CD14-positive monocyte (primary cell): ENCODE measurements around the gene GRIK3. TPM values are rescaled to one million over a fixed set of nuclear protein-coding genes. Genes with fewer than 3 reads are reported as not detected.

Experiments used
- DNase-seq, 3 donors: peaks; one replicate each; pipeline ENCODE4 v3.0.0-alpha.2; 2011 to 2022
- H2AFZ ChIP-seq: 2 replicates; pipeline ENCODE4 v1.6.0; 2012; ENCODE audit warnings: mild to moderate bottlenecking, low read depth, low read length, inconsistent platforms; ENCODE audit not compliant: insufficient read depth, poor library complexity, severe bottlenecking
- H3K27ac ChIP-seq, 2 donors: 1 replicate in 1 of 2; 2 replicates in 1 of 2; pipeline ENCODE4 v1.5.1; 2012 to 2013; ENCODE audit warnings: low read length in 2 of 2, control low read depth in 1 of 2, inconsistent platforms in 1 of 2, low read depth in 1 of 2, mild to moderate bottlenecking in 1 of 2
- H3K27me3 ChIP-seq, 2 donors: one replicate each; pipeline versions ENCODE4 v1.6.0 to v1.6.1; 2011 to 2013; ENCODE audit warnings: low read length in 2 of 2; ENCODE audit not compliant: control insufficient read depth in 2 of 2, insufficient read depth in 2 of 2
- H3K36me3 ChIP-seq, 2 donors: replicated peaks in 1 of 2; 1 replicate in 1 of 2; 2 replicates in 1 of 2; pipeline versions ENCODE4 v1.5.1 to v1.6.1; 2012 to 2013; ENCODE audit warnings: low read length in 2 of 2, control low read depth in 1 of 2, inconsistent platforms in 1 of 2, mild to moderate bottlenecking in 1 of 2; ENCODE audit not compliant: insufficient read depth in 2 of 2, control insufficient read depth in 1 of 2
- H3K4me1 ChIP-seq, 2 donors: 1 replicate in 1 of 2; 2 replicates in 1 of 2; pipeline versions ENCODE4 v1.5.1 to v1.6.1; 2012 to 2013; ENCODE audit warnings: low read length in 2 of 2, control low read depth in 1 of 2, inconsistent platforms in 1 of 2, mild to moderate bottlenecking in 1 of 2, moderate library complexity in 1 of 2; ENCODE audit not compliant: insufficient read depth in 2 of 2, control insufficient read depth in 1 of 2
- H3K4me2 ChIP-seq: replicated peaks from 2 replicates; pipeline ENCODE3; 2012; ENCODE audit warnings: low read length, moderate library complexity, mild to moderate bottlenecking; ENCODE audit not compliant: poor library complexity, severe bottlenecking; ENCODE audit errors: extremely low read depth
- H3K4me3 ChIP-seq, 3 experiments: fragments of 200-600 bp in 1 of 3; sonication (generic) in 1 of 3; replicated peaks in 1 of 3; 1 replicate in 2 of 3; 2 replicates in 1 of 3; pipeline ENCODE4 v1.5.1; 2011 to 2013; ENCODE audit warnings: low read length in 3 of 3, mild to moderate bottlenecking in 3 of 3, control low read depth in 2 of 3, low read depth in 2 of 3, inconsistent platforms in 1 of 3, moderate library complexity in 1 of 3
- H3K79me2 ChIP-seq: 2 replicates; pipeline ENCODE4 v1.6.0; 2012; ENCODE audit warnings: mild to moderate bottlenecking, control low read depth, inconsistent platforms, low read length, moderate library complexity; ENCODE audit not compliant: insufficient read depth
- H3K9ac ChIP-seq: 2 replicates; pipeline ENCODE4 v1.6.0; 2017; ENCODE audit warnings: low read length, mild to moderate bottlenecking; ENCODE audit not compliant: insufficient read depth, poor library complexity, severe bottlenecking
- H3K9me3 ChIP-seq, 2 donors: replicated peaks in 1 of 2; 1 replicate in 1 of 2; 2 replicates in 1 of 2; pipeline versions ENCODE4 v1.5.1 to v1.6.1; 2012 to 2013; ENCODE audit warnings: low read length in 2 of 2, control low read depth in 1 of 2; ENCODE audit not compliant: control insufficient read depth in 1 of 2, insufficient read depth in 1 of 2
- H4K20me1 ChIP-seq: 2 replicates; pipeline ENCODE4 v1.6.0; 2012; ENCODE audit warnings: mild to moderate bottlenecking, low read length, control low read depth, moderate library complexity; ENCODE audit not compliant: insufficient read depth
- H3K27ac Mint-ChIP-seq, 7 donors: one replicate each; pipeline ENCODE4 v1.8.0; 2020; ENCODE audit warnings: mild to moderate bottlenecking in 7 of 7, mixed read lengths in 7 of 7, moderate library complexity in 6 of 7, inconsistent platforms in 2 of 7
- H3K27me3 Mint-ChIP-seq, 3 donors: one replicate each; pipeline ENCODE4 v1.8.0; 2021 to 2022; ENCODE audit warnings: low read depth in 3 of 3, mild to moderate bottlenecking in 3 of 3, mixed read lengths in 3 of 3, moderate library complexity in 3 of 3, inconsistent platforms in 1 of 3
- H3K36me3 Mint-ChIP-seq, 2 donors: one replicate each; pipeline ENCODE4 v1.8.0; 2020; ENCODE audit warnings: mixed read lengths in 2 of 2, inconsistent platforms in 1 of 2, mild to moderate bottlenecking in 1 of 2
- H3K4me1 Mint-ChIP-seq: one replicate; pipeline ENCODE4 v1.8.0; 2020; ENCODE audit warnings: mild to moderate bottlenecking, mixed read lengths
- H3K4me3 Mint-ChIP-seq, 2 donors: one replicate each; pipeline ENCODE4 v1.8.0; 2020; ENCODE audit warnings: mild to moderate bottlenecking in 2 of 2, mixed read lengths in 2 of 2, moderate library complexity in 1 of 2
- H3K9me3 Mint-ChIP-seq, 7 donors: one replicate each; pipeline ENCODE4 v1.8.0; 2020 to 2022; ENCODE audit warnings: mixed read lengths in 7 of 7, mild to moderate bottlenecking in 6 of 7, moderate library complexity in 6 of 7, inconsistent platforms in 2 of 7
- WGBS: methylation state at CpG from one replicate; pipeline ENCODE4 v1.1.5; 2013; ENCODE audit warnings: missing lambda C conversion rate; ENCODE audit not compliant: insufficient coverage; 5-methylcytosine and 5-hydroxymethylcytosine counted together
- intact Hi-C, 2 donors: fragments of 100-400 bp; cut with micrococcal nuclease; formaldehyde crosslinking; loops; one replicate each; pipeline versions ENCODE4 v1.15.0 to v1.15.1; 2023
- polyA plus RNA-seq, 3 donors: library from polyadenylated mRNA; depleted of rRNA in 1 of 3; unstranded in 2 of 3; stranded (reverse) in 1 of 3; fragments of 300-500 nt in 2 of 3; fragments of >200 nt in 1 of 3; fragmentation: Illumina TruSeq in 2 of 3; gene quantifications; 1 replicate in 2 of 3; 2 replicates in 1 of 3; pipeline ENCODE4 v1.2.3, GENCODE V29; 2012 to 2021
- TF ChIP-seq, protein P1 (sequence below): fragments of 200-600 bp; IDR thresholded peaks from one replicate; pipeline ENCODE4 v1.8.0; 2022; ENCODE audit warnings: antibody characterized with exemption, mild to moderate bottlenecking

The GRIK3 gene
- polyA plus RNA-seq, 3 donors = not detected

GRCh38 chr1:36894824-36895223 lies 139.5 kb downstream of the GRIK3 start:
- H2AFZ ChIP-seq = no peak overlapping the region
- H3K36me3 ChIP-seq = no peaks in the 10 kb centered on the region
- no peaks in the 10 kb centered on the region for H3K79me2 ChIP-seq
- H3K27me3 ChIP-seq = no peaks in the 10 kb centered on the region
- H3K27ac ChIP-seq = no peak overlapping the region
- H3K4me2 ChIP-seq = no peak overlapping the region
- H4K20me1 ChIP-seq = no peaks in the 10 kb centered on the region
- Mint-ChIP-seq H3K27ac (no peak overlapping the region), H3K4me1 (no peaks in the 10 kb centered on the region), H3K4me3 (no peak overlapping the region), H3K27me3 (peaks cover 0 to 7% (median 0%) of the 10 kb centered on the region in 3 donors), H3K9me3 (peaks cover 0 to 5% (median 0%) of the 10 kb centered on the region in 7 donors), H3K36me3 (no peaks in the 10 kb centered on the region)
- H3K4me3 ChIP-seq = no peak overlapping the region
- H3K9me3 ChIP-seq = no peaks in the 10 kb centered on the region
- DNase-seq = no peak
- H3K4me1 ChIP-seq = no peaks in the 10 kb centered on the region
- no CpG with 5 or more reads among the region's 3 CpGs for WGBS
- intact Hi-C loops = no loop called here
- TF ChIP-seq, protein P1, sequence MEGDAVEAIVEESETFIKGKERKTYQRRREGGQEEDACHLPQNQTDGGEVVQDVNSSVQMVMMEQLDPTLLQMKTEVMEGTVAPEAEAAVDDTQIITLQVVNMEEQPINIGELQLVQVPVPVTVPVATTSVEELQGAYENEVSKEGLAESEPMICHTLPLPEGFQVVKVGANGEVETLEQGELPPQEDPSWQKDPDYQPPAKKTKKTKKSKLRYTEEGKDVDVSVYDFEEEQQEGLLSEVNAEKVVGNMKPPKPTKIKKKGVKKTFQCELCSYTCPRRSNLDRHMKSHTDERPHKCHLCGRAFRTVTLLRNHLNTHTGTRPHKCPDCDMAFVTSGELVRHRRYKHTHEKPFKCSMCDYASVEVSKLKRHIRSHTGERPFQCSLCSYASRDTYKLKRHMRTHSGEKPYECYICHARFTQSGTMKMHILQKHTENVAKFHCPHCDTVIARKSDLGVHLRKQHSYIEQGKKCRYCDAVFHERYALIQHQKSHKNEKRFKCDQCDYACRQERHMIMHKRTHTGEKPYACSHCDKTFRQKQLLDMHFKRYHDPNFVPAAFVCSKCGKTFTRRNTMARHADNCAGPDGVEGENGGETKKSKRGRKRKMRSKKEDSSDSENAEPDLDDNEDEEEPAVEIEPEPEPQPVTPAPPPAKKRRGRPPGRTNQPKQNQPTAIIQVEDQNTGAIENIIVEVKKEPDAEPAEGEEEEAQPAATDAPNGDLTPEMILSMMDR = no peak
- H3K9ac ChIP-seq = no peak overlapping the region

GRCh38 chr1:36890776-36891175 lies 143.5 kb downstream of the GRIK3 start:
- H3K27ac ChIP-seq = no peak overlapping the region
- no peaks in the 10 kb centered on the region for H3K4me1 Mint-ChIP-seq
- H4K20me1 ChIP-seq = no peaks in the 10 kb centered on the region
- H3K4me1 ChIP-seq = no peaks in the 10 kb centered on the region
- intact Hi-C loops = no loop called here
- no peaks in the 10 kb centered on the region for H3K9me3 ChIP-seq
- 91% methylated on average over 7 of the region's 9 CpGs for WGBS
- no peak overlapping the region for H2AFZ ChIP-seq
- H3K4me3 ChIP-seq = no peak overlapping the region
- H3K79me2 ChIP-seq = no peaks in the 10 kb centered on the region
- H3K27me3 Mint-ChIP-seq = peaks cover 0 to 10% (median 3%) of the 10 kb centered on the region in 3 donors
- DNase-seq = no peak
- H3K27me3 ChIP-seq = no peaks in the 10 kb centered on the region
- no peaks in the 10 kb centered on the region for H3K36me3 ChIP-seq
- no peaks in the 10 kb centered on the region for H3K36me3 Mint-ChIP-seq
- H3K4me2 ChIP-seq = no peak overlapping the region
- no peak overlapping the region for H3K27ac Mint-ChIP-seq
- H3K9me3 Mint-ChIP-seq = peaks cover 0 to 1% (median 0%) of the 10 kb centered on the region in 7 donors
- no peak overlapping the region for H3K4me3 Mint-ChIP-seq
- H3K9ac ChIP-seq = no peak overlapping the region
- TF ChIP-seq, protein P1 = no peak
